Smooth muscle cell of the brain vasculature (primary cell): ENCODE data around the gene RPTOR.
"Not testable (repeated sequence)": the region's sequence is repeated elsewhere in the genome, so short reads cannot be mapped to it uniquely, and the experiment has no call there.

Experiments
- DNase-seq: peaks from one replicate; pipeline ENCODE4 v3.0.0-alpha.2; 2012; ENCODE audit warnings: low read depth, low spot score

RPTOR gene

DNA sequence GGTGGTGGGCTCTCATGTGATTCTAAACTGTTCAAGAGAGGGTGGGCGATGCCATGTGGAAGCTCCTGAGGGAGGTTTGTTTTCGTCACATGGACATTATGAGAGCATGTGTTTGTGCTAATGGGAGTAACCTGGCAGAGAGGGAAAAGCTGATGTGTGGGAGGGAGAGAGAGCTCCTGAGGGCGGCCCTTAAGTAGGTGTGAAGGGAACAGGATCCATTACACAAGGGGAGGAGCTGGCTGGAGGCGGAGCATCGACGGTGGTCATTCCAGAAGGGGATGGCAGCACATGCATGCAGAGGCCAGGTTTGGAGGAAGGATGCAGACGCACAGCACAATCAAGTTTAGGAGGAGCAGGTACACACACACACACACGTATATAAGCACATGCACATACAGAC is 197.5 kb downstream of the RPTOR start:
- no peak for DNase-seq

DNA sequence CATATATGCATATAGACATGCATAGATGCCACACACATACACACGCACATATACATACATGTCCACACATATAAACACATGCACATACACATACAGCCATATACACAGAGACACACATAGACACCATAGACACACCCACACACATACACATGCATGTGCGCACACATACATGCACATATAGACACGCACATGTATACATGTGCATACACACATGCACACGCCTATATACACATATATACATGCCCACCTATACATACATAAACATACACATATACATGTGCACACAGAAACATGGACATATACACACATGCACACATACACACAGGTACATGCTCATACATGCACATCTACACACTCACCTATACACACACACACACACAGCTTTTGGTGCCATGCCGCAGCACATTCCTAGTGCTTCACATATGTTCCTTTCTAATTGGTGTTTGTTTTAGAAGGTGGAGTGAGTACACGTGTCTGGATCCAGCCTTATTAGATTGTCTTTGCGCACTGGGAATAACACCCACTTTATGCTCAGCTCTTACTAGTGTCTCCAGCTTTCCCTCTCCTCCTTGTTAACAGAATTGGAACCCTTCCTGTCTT is 198.0 kb downstream of the RPTOR start:
- no peak for DNase-seq

DNA sequence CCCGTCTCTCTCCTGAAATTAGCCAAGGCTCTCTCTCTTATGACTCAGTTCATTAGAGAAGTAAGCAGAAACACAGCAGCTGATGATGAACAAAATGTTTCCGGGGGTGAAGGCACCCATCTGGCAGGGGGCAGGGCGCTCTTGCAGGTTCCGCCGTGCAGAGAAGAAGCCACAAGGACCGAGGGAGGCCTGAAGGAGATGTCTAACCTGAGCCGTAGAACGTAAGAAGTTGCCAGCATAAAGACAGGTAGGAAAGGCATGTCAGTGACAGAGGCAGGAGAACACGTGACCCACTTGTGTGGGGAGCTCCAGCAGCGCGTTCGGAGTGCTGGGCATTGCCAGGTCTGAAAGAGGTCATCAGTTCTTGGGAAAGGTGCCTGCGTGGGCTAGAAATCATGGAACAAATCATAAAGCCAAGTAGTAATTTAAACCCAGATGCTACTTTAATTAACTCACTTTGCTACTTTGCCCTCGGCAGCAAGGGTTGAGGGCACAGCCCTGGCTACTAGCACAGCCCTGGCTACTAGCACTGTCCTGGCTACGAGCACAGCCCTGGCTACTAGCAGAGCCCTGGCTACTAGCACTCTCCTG is 198.6 kb downstream of the RPTOR start:
- no peak for DNase-seq

DNA sequence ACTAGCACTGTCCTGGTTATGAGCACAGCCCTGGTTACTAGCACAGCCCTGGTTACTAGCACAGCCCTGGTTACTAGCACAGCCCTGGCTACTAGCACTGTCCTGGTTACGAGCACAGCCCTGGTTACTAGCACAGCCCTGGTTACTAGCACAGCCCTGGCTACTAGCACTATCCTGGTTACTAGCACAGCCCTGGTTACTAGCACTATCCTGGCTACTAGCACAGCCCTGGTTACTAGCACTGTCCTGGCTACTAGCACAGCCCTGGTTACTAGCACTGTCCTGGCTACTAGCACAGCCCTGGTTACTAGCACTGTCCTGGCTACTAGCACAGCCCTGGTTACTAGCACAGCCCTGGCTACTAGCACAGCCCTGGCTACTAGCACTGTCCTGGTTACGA is 199.3 kb downstream of the RPTOR start:
- DNase-seq: not testable (repeated sequence)

DNA sequence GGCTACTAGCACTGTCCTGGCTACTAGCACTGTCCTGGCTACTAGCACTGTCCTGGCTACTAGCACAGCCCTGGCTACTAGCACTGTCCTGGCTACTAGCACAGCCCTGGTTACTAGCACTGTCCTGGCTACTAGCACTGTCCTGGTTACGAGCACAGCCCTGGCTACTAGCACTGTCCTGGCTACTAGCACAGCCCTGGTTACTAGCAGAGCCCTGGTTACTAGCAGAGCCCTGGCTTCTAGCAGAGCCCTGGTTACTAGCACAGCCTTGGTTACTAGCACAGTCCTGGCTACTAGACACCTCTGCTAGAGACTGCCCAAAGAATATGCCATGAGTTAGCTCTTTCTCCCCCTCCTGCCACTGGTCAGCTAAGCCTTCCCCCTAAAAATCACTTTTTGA is 200.1 kb downstream of the RPTOR start:
- not testable (repeated sequence) for DNase-seq

DNA sequence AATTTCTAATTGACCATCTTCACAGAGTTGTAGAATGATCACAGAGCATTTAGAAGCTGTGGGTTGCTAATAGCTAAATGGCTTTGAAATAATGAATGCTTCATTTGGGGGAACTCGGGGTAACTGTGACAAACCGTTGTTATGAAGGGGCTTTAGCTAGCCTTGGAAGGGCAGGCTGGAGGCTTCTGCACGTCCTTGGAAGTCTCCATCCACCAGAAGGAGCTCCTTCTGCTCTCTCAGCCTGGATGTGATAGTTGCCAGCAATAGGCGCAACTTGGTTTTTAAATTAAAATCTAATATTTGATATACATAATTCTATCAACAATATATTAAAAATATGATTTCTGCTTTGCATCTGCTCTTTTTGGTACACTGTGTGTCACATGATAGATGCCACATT is 200.5 kb downstream of the RPTOR start:
- DNase-seq: no peak

DNA sequence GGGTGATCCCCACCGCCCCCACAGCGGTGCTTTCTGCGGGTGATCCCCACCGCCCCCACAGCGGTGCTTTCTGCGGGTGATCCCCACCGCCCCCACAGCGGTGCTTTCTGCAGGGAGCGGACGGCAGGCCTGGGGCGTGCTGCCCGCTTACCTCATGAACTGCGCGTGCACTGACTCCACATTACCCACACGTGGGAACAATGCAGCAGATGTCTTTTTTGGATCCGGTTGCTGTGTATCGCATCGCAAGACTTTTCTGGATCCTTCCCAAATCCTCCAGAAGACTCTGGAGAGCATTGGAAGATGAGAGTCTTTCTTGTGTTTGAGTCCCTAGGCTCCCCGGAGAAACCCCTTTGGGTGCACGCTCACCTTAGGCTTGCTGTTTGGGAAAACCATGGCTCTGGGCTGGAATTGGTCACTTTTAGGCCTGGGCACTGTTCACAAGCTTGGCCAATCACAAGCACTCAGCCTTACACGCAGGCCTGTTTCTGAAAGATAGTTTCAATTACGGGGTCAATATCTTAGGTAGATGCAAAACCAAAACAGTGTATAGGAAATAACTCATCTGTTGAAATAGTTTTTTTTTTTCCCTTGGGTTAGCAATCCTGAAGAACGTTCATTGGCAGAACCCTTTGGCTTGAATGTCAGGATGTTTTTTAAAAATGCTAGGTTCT is 201.8 kb downstream of the RPTOR start:
- no peak for DNase-seq

DNA sequence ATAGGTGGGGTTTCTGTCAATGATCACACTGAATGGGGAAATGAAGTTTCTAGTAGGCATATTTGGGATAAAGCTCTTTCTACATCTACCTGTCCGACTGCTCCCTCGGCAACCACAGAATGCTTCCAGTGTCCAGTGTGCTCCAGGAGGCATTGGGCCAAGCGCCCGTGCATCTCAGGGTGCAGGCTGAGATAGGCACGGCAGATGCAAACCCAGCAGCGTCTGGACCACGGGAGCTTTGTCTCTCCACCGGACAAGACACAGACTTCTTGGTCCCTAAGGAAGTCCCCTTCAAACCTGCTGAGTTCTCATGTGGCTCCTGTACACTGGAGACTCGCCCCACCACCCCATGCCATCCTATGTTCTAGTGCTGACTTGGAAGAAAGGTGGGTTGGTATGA is 202.8 kb downstream of the RPTOR start:
- DNase-seq: no peak

DNA sequence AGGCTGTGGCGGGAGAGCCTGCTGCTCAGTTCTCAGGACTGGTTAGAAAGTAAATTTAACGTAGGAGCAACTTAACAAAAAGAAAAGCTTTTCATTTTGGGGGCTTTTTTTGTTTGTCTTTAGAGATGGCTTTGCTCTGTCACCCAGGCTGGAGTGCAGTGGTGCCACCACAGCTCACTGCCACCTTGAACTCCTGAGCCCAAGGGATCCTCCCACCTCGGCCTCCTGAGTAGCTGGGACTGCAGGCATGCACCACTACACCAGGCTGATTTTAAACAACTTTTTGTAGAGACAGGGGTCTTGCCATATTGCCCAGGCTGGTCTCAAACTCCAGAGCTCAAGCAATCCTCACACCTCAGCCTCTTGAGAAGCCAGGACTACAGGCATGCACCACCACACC is 205.0 kb downstream of the RPTOR start:
- no peak for DNase-seq

DNA sequence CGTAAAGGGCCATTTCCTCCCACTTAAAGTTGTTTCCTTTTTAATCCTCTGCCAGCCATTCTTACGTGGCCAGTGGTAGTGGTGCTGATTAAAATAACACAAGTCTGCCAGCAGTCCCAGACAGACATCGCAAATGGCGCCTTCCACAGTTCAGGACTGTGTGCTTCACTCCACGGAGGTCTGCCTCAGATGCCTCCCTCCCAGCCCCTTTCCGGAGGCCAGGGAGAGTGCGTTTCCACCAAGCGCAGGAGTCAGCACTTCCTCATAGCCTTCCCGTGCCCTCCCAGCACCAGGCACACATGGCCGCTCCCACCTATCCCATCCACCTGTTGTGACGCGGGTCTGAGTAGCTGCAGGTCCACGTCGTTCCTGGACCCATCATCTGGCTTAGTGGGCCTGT is 205.6 kb downstream of the RPTOR start:
- no peak for DNase-seq

DNA sequence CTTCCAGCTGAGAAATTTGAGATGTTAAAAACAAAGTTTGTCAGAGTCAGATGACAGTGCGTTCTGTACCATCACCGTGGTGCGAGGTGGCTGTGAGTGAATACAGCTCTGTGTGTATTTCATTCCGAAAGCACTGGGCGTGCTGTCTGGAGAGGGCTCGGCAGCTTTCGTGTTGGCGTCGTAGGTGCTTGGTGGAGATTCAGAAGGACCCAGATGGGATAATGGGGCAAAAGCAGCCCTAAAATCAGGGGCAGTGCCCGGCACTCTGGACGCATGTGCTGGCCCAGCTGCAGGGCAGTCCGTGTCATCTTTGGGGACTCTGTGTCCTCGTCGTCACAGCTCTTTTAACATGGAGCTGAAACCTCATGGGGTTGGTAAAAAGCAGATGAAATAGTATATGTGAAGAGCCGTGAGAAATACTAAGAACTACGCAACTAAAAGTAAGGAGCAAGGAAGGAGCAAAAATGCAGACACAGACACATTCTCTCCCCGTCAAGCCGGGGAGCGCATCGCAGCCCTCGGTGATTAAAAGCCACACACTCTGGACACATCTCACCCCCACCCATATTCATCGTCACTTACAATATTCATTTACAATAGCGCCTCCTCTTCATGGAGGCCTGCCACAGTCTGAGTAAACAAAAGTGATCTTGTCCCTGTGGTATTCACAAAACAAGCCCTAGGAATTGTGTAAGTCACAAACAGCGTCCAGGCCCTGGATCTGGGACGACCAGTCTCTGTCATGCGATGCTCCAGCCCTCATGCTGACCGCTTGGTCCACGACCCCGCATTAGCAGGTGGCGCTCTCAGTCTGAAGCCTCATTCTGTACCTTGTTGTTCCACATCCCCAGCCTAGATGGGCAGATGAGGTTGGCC is 206.7 kb downstream of the RPTOR start:
- DNase-seq: no peak

DNA sequence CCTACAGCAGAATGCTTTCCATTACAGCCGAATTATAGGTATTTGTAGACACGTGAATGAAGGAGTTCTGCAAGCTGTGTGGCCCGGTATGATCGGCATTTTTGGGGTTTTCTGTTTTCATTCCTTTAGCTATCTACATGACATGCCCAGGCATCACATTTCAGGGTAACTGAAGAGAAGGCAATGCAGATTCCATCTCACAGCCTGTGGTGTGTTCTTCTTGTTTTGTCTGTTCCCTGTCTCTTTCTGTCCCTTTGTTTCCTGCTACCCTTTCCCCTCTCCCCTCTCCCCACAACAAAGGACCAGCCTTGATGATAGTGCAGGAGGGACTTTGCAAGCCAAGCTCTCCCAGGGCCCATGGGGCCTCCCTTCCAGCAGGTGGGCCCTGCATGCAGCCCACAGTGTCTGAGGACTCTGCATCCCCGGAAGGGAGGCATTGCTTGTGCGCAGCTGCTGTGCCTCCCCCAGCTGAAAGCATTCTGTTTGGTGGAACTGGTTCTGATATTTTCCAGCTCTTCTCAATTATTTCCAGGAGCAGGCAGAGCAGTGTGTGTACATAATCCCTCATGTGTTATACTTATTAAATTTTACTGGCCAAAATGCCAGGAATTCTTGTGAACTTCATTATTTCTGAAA is 207.4 kb downstream of the RPTOR start:
- no peak for DNase-seq

DNA sequence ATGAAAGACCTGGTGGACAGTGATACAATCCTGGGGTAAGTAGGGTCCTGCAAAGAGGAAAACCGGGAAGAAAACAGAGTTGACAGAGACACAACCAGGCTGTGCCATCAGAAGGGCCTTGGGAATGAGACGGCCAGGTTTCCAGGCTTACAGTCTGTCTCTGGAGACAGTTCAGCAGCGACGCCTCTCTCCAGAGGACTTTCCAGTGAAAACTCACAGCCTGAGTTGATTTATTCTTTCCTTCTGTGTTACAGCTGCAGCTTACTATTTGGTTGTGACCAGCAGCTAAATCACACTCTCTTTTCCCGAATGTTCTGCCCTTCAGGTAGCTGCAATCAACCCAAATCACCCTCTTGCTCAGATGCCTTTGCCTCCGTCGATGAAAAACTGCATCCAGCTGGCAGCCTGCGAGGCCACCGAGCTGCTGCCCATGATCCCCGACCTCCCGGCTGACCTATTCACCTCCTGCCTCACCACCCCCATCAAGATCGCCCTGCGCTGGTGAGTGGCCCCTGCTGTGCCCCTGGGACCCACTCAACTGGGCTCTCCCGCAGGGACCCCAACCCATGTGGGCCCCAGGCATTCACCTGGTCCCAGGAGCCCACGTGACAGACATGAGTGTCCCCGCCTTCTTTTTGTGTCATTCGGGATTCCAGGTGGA is 209.2 kb downstream of the RPTOR start:
- no peak for DNase-seq

DNA sequence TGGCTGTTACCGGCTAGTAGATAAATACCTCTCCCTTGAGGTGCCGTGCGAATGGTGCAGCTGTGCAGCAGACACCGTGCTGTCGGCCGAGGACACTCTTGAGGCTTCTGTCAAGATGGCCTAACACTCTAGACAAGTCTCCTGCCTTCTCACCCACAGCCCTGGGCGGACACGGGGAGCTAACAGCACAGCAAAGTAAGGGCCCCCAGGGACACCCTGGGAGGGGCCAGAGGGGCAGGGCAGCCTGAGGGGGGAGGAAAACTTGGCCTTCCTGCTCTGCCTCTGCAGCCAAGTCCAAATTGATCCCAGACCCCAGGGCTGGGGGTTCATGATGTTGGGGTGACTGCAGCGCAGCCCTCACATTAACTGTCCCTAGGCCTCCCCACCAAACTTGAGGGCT is 210.2 kb downstream of the RPTOR start:
- DNase-seq: no peak

DNA sequence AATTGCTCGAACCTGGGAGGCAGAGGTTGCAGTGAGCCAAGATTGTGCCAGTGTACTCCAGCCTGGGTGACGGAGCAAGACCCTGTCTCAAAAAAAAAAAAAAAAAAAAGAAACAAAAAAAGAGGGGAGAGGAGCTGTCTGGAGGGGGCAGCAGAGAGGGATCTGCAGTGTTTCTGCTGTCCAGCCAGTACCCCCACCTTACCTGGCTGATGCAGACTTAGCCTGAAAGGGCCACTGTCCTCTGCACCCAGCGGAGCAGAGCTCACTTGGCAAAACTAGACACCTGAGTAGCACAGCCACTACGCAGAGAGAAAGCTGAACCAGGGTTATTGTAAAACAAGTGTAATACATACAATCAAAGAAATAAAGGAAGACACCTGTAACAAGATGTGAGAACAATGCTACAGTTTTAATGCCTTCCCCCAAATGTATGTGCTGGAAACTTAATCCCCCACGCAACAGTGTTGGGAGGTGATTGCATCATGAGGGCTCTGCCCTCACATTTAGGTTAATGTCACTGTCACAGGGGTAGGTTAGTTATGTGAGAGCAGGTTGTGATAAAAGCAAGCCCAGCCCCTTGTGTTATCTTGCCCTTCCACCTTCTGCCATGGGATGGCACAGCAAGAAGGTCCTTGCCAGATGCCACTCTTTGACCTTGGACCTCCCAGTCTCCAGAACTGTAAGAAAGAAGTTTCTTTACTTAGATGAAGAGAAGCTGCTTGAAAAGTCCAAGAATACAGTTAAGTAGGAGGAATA is 211.2 kb downstream of the RPTOR start:
- no peak for DNase-seq

DNA sequence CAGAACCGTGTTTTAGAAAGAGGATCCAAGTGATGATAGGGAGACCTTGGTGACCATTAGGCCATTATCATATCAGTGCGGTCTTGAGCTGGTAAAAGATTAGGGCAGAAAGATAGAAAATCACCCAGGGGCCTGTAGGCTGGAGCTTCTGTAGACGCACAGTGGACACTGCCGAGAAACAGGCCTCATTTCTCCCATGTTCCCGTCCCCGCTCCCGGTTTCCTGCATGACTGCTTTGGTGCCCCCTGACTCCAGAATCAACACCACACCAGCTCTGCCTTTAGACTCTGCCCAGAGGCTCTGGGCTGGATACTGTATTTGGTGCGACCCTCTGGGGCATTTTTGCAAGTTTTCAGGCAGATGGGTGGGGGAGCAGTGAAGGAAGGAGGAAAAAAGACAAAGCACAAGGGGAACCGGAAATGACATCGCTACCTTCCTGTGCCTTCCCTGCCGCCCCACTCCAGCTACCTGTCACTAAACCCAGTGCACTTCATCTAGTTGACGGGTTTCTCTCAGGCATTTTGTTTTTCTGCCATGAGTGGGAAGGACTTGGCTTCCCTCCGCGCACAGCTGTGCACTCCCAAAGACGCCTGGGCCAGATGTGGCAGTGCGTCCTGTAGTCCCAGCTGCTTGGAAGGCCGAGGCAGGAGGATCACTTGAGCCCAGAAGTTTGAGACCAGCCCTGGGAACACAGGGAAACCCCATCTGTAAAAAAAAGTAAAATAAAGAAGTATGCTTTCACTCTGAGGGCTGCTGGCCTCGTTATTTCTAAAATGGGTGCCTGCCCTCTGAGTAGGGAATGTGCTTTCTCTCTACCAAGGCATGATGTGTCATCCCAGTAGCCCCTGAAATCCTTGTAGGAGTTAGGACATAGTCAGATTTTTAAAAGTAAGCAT is 214.1 kb downstream of the RPTOR start:
- DNase-seq: no peak

DNA sequence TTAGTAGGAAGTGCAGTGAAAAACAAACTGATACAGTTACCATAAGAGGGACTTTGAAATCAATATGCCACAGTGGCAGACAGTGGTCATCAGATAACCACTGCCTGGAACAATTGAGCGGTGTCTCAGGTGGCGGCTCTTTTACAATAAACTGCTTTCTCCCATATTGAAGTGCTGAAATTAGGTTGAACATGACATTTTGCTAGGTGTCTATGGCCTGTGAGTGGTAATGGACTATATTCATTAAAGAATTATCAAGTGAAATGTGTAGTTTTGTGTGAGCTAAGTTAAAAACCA is 214.7 kb downstream of the RPTOR start:
- no peak for DNase-seq

DNA sequence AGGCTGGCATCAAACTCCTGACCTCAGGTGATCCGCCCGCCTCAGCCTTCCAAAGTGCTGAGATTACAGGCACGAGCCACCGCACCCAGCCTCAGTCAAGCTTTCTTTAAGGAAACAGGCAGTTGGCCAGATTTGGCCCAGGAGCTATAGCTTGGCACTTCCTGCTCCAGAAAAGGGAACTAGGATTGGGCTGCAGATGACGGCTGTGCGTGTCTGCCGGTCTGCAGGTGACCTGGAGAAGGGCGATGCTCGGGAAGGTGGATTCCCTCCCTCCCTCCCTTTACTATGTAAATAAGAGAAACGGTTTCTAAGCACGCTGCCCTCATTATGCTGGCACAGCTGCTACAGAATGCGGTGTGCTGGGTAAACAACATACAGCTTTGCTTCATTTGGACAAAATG is 215.9 kb downstream of the RPTOR start:
- DNase-seq: no peak

DNA sequence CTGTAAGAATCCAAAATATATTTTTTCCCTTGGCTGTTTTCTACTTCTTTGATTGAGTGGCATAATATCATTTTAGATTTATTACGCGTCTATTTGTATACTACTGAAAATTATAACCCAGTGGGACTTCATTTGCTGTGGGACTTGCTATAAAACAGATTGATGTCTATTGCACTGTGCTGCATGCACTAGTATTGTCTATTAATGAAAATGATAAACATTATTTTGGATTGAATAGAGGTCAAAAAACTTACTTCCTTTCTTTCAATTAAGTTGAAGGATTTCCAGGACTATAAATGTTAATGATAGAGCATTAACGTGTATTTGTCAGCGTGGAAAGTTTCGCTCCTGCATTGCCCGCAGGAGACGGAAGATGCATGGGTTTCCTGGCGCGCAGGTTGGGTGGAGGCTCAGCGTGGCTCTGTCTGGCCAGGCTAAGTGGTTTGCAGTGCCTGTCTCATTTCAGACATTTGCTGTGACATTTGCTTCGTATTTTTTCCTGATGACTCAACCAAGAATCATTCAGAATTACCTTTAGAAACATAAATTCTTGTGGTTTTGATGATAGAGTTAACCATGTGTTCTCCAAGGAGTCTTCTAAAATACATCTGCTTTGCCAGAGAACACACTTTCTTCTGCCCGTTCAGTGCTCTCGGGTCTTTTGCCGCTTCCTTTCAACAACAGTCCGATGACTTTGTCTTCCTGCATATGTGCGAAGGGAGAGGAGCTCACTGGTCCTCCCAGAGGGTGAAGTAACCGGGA is 216.7 kb downstream of the RPTOR start:
- DNase-seq: no peak
